Ecto neural progenitor cell (in vitro differentiated cells): ENCODE results near the gene SFRP2.
A peak's percentile ranks its signal among the peaks of the same experiment; 100 is the strongest.

Source experiments
- DNase-seq: peaks from one replicate; pipeline ENCODE4 v3.0.0-alpha.2; 2018; ENCODE audit warnings: low spot score

SFRP2 gene, protein sequence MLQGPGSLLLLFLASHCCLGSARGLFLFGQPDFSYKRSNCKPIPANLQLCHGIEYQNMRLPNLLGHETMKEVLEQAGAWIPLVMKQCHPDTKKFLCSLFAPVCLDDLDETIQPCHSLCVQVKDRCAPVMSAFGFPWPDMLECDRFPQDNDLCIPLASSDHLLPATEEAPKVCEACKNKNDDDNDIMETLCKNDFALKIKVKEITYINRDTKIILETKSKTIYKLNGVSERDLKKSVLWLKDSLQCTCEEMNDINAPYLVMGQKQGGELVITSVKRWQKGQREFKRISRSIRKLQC

DNA sequence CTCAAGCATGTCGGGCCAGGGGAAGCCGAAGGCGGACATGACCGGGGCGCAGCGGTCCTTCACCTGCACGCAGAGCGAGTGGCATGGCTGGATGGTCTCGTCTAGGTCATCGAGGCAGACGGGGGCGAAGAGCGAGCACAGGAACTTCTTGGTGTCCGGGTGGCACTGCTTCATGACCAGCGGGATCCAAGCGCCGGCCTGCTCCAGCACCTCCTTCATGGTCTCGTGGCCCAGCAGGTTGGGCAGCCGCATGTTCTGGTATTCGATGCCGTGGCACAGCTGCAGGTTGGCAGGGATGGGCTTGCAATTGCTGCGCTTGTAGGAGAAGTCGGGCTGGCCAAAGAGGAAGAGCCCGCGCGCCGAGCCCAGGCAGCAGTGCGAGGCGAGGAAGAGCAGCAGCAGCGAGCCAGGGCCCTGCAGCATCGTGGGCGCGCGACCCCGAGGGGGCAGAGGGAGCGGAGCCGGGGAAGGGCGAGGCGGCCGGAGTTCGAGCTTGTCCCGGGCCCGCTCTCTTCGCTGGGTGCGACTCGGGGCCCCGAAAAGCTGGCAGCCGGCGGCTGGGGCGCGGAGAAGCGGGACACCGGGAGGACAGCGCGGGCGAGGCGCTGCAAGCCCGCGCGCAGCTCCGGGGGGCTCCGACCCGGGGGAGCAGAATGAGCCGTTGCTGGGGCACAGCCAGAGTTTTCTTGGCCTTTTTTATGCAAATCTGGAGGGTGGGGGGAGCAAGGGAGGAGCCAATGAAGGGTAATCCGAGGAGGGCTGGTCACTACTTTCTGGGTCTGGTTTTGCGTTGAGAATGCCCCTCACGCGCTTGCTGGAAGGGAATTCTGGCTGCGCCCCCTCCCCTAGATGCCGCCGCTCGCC lies at the start of gene SFRP2:
SFRP2 (minus strand) TSS at position 671 of the 864 bp plus-strand sequence; CDS start at position 423, 248 bp downstream.
- peak; percentile 89 for DNase-seq

DNA sequence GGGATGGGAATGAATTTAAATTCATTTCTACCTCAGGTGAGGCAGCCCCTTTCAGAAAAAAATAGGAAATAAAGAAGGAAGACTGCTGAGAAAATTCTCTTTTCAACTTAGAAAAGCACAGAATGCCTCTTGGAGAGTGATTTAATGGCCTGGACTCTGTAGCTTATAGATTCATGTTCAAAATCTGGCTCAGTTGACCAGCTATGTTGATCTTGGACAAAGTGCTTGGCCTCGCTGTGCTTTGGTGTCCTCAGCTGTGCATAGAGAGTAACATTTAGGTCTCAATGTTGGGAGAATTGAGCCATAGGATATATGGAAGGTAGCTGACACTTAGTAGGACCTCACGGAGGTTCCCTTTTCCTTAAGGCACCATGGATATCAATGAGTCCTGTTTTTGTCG lies 49.7 kb upstream of the SFRP2 start:
- DNase-seq, result no peak

DNA sequence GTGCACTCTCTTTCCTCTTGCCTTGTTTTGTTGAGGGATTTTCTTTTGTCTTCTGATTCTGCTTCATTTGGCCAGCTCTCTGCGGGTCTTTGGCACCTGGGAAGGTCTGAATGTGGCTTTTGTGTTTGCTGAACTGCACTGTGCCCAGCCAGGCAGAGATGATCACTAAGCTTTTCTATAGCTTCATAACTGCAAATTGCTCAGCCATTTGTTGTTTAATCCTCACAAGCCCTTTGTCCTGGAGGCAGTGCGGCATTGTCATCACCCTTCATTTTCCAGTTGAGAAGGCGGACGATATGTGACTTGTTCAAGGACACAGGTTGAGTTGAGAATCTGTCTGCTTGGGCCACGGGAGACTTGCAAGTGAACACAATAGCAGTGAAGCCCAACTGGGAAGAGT lies 46.0 kb upstream of the SFRP2 start:
- DNase-seq, result peak; percentile 60

DNA sequence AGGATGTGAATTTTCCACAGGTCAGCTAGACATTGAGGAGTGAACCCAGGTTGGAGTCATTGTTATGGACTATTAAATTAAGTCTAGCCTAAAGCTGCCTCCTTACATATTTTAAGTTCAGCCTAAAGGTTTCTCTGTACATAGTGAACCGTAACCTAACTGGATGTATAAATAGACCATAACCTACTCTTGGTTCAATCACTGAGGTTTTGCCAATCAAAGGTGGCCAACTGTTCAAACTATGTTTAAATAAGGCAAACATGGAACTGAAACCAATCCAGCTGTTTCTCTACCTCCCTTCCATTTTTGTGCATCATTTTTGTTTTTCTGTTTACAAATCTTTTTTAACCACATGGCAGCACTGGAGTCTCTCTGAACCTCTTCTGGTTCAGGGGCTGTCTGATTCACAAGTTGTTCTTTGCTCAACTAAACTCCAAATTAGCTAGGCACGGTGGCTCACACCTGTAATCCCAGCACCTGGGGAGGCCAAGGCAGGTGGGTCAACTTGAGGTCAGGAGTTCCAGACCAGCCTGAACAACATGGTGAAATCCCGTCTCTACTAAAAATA lies 43.9 kb upstream of the SFRP2 start:
- DNase-seq, result no peak

DNA sequence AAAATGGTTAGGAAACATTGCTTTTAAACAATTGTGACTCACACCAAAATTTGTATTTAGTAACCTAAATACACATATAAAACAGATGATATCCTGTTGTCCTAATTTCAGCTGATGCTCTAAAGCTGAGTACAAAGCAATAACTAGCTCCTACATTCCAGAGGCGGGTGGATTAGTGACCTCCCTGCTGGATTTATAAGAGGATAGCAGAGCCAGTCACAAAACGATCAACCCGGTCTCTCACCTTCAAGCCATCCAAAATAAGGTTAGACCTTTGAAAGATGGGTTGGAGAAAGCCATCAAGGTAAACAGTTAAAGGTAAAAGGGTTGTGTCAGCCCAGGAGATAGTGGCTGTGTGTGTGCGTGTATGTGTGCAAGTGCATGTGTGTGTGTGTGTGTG lies 43.2 kb upstream of the SFRP2 start:
- DNase-seq, result no peak

DNA sequence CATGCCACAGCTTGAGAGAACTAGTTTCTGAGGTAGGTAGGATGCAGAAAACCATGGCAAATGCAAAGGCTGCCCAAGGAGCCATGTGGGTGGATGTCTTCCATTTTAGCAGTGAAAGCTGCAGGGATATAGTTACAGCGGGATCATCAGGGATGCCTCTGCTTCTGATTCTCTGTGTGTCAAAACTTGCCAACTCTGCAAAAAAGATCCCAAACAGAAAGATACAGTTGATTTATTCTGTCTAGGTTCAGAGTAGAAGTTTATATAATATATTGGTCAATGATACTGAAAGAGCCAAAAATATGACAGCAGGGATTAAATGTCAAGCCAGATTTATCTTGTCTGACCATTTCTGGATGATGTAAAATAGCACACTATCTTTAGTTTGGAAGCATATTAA lies 42.4 kb upstream of the SFRP2 start:
- no peak for DNase-seq

DNA sequence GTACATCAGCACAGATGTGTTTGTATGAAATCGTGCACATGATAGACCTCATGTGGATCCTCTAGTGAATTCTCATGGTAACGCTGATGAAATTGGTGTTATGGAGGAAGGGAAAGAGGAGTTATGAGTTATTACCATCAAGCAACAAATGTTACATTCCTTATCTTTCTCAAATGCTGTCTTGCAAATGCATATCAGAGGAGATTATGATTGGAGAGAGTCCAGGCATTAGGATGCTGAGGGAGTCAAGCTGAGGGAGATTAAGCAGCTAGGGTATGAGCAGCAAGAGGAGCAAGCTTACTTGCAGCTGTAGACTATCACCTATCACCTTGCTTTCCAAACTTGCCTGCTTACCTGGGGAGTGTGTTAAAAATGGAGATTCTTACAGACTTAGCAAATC lies 36.8 kb upstream of the SFRP2 start:
- no peak for DNase-seq

DNA sequence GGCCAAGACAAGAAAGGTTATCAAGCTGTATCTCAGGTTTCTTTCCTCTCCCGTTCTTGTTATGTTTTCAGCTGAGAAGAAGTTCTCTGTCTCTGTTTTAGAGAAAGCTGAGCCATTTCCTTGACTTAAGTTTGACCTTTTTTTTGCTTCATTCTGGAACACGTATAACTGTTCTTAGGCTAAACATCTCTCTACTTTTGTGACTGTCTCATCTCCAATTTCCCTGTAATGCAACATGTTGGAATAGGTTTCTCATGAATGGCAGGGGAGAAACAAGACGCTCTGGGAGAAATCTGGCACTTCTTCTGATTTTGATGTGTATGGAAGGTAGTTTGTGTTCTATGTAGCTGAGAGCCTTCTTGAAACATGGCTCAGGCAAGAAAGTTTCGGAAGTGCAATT lies 36.2 kb upstream of the SFRP2 start:
- DNase-seq, result no peak

DNA sequence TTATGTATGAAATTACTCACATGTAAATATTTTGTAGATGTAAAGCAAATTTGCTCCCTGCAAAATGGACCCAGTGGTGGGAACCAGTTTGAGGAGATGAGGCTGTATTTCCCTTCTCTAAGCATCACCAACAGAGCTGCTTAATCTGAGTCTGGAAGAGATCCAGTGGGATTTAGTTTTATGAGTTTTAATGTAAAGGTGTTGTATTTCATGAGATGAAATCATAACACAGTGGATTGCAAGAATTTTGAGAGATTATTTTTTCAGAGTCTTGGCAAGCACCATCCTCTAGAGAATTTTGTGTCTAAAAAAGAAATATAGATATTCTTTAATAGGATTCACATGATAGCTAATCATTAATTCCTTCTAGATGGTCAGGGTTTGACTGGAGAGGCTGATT lies 35.6 kb upstream of the SFRP2 start:
- DNase-seq, result no peak

DNA sequence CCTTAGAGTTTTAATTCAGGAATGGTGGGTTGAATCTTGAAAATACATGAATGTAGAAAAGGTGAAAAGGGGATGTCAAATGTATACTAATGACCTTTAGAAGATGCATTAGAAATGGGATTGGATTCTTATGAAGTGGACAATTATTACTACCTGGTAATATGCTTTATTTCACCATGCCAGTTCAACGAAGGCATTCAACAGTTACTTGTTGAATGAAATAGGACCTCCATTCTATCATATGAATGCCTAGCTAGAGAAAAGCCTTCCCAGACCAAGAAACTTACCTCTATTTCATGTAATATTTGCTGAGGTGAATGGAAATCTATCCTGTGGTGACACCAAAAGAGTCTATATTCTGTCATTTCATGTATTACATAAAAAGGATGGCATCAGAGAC lies 34.6 kb upstream of the SFRP2 start:
- no peak for DNase-seq

DNA sequence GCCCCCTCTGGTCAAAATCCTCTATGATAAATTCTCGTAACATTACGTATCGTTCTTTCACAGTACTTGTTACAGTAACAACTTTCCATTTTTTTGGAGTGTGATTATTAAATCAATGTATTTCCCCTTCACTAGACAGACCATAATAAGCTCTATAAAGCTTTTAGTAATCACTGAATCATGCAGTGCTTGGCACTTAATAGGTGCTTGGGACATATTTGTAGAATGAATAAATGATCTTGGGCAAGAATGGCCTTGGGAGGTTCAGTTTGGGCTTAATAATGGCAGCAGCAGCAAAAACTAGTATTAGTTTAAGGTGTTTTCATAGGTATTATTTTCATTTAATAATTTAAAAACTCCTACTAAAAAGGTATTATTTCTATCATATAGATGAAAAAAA lies 33.4 kb upstream of the SFRP2 start:
- DNase-seq, result no peak

DNA sequence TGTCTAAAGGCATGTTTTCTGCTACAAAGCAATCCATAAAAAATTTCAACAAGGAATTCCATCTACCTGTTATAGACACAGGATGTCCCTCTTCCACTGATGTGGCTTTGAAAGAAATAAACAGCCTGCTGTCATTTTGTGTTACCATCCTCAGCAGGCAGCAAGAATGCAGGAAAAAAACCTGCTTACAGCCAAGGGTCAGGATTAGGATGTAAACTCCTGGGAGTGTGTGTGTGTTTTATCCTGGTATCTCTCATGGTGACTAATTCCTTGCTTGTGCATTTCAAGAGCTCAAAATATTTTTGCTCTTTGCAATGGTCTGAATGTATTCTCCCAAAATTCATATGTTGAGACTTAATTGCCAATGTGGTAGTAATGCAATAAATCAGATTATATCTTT lies 28.6 kb upstream of the SFRP2 start:
- no peak for DNase-seq

DNA sequence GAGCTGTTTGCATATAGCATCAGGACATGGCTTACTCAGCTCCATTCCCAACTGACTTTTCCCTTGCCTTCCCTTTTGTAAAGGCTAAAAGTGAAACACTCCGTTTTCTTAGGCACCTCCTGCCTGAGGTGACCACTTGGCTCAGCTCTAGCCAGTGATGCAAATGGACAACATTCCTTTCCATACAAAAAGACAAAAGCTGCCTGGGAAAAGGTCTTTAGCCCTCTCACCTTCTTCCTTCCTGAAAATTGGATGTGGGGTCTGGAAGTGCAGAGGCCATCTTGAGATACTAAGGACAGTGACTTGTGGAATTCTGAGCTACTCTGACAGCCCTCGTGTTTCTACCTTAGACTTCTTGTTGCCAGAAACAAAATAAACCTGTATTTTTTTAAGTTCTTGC lies 27.7 kb upstream of the SFRP2 start:
- DNase-seq, result no peak

DNA sequence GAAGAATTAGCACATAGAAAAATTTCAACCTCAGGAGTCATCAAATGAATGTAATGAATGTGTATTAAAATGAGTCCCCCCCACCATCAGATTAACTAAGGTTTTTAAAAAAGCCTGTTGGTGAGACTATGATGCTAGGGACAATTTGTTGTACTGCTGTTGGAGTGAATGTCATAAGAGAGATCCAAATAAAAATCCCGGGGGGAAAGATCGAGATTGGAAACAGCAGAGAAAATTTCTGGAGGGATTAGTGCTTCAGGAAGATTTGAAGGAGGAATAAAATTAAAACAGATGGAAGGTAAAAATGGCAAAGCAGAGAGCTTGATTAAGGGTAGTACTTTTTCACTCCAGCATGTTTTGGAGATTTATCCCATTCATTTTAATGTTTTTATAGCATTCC lies 25.9 kb upstream of the SFRP2 start:
- DNase-seq, result no peak

DNA sequence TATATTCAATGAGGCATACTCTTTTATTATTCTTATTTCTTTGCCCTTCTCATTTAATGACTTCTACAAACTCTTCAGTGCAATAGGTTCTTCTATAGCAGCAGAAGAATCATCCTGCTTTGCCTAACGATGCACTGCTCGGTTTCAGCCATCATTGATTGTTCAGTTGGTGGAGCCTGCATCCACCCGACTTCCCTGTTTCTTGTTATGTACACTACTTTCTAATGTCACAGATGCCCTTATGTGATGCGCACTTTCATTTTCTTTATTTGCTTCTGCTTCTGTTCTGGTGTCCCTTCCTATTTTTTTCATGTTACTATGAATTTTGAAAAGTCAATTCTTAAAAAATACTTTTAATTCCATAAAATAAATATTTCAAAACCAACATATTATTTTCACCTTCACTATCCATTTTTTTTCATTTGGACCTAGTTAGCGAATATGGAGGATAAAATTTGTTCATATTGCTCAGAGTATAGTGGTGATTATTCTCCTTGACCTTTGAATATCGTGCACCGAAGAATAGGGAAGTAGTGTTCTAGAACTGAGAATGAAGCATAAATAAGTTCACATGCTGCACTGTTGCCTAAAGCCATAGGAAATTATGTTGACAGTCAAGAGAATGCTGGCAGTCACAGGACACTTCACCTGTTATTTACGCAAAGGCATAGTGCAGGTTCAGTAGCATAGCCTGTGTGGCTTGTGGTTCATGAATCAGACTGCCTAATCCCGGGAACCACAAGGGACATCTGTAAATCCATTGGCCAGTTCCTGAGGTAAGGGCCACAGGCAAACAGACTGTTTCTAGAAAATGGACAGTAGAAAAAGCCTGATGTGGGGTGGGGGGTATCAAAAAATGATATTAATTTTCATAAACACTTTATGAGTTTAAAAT lies 21.3 kb upstream of the SFRP2 start:
- DNase-seq, result no peak

DNA sequence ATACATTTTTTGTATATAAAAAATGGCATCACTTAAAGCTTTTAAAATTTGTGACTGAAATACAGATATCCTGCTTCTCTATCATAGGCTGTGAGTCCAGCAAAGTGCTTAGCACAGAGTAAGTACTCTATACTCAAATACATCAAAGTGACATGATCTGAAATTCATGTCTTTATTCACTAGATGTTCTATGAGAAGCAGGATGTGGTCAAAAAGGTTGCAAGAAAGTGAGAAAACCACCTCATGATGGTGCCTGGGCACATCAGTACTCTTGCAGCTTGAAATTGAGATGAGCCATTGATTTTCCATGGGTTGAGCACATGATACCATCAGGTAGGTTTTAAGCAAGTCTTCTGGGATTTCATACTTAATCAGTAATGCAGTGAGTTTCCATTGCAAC lies 20.4 kb upstream of the SFRP2 start:
- no peak for DNase-seq

DNA sequence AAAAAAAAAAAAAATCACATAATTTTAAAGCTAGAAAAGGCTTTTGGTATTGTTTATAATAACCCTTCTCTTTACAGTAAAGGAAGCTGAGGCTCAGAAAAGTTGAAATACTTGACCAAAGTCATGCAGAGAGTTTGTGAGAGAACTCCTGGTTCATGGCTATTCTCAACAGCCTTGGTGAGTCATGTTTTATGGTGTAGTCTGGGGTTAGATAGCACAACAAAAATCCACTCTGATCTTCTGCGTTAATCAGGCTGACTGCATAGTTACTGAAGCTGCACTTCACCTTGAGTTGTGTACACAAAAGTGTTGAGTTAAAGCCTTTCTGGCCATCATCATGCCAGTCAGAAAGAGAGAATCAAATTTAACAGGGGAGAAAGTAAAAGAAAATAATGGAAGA lies 19.3 kb upstream of the SFRP2 start:
- no peak for DNase-seq

DNA sequence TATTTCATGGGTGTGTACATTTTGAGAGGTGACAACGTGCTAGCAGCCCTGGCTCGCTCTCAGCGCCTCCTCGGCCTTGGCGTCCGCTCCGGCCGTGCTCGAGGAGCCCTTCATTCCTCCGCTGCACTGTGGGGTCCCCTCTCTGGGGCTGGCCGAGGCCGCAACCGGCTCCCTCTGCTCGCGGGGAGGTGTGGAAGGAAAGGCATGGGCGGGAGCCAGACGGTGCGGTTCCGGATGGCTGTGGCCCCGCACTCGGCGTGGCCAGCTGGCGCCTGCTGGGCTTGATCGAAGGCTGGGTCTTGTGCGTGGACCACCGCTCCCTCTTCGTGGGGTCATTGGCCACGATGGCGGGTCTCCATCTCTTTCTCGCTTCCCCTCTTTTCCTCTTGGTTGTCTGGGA lies 17.2 kb upstream of the SFRP2 start:
- DNase-seq, result no peak

DNA sequence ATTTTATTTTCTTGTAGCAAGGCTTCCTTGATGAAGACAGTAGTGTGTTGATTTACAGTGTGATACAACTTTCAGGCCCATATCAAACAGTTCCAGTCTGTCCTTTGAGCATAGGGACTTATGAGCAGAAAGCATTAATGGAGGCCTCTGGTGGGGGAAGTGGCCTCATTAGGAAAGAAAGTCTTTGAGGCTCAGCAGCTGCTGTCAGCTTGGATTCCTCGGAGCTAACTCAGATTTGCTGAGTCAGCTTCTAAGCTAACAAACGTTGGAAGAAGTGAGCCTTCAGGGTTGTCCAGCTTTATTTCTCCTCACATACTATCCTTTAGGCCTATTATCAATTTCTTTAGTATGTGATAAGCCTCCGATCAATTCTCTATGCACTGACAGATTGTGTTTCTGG lies 15.8 kb upstream of the SFRP2 start:
- no peak for DNase-seq

DNA sequence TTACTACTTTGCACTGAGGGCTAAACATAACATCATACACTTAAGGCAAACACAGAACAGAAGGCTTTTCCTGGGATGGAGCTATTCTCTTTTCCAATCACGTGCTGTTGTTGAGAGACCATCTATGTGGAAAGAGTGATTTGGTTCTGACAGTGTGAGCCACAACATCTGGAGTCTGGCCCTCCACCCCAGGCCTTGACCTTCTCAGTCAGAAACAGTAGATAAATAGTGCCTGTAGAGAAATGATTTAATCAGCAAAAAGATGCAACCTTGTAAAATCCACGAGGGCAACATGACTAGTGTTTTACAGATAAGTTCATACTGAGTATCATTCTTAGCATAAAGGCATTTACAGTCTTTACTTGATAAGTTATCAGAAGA lies 10.8 kb upstream of the SFRP2 start:
- DNase-seq, result no peak

DNA sequence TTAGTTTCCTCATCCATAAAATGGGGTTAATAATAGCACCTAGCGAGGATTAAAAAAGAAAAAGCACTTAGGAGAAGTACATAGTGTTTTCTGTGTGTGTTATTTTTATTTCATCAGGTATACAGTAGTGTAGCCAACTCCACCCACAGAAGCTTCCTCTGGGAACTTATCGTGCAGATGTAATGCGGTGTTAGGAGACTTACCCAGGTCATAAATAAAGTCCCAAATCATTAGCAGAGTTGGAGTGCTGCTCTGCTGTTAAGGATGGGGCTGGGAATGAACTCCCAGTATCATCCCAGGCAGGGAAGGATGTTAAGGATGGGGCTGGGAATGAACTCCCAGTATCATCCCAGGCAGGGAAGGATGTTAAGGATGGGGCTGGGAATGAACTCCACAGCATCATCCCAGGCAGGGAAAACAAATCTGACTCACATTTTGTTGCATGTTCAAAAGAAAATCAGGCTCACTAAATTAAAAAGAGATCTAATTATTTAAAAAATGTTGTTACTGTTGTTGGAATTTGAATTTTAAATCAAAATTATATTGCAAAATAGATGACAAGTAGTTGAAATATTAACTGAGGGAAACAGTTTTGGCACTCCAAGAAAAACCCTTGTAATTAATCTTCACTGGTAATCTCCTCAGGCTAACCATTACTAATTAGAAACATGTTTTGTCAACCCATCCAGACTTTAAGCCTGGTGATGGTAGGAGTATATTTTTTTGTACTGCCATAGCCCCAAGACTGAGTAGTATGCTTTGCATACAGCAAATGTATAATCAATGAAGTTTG lies 10.2 kb upstream of the SFRP2 start:
- no peak for DNase-seq

DNA sequence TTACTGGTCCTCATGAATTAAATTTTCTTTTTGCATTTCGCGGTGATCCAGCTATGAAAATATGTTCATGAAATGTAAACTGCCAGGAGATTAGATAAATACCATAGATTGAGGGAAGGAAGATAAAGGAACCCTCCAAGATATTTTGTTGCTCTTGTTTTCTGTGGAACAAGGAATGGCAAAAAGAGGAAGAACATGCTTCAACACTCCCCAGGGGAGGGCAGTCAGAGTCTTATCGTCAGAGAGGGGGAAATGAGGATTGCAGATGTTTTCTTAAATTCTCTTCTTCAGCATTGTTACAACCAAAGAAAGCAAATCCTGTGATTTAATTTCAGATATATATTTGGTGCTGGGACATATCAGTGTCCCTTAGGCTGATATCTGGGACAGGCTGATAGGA lies 9.5 kb upstream of the SFRP2 start:
- no peak for DNase-seq
